Activated naive CD4-positive, alpha-beta T cell treated with anti-CD3 and anti-CD28 coated beads, Interleukin-2, amount 50 U/mL, for 24 hours (primary cell): ENCODE measurements around the gene STARD7.

Experiments used
- H3K27ac Mint-ChIP-seq: one replicate; pipeline ENCODE4 v1.8.0; 2021; ENCODE audit warnings: mild to moderate bottlenecking, mixed read lengths
- H3K27me3 Mint-ChIP-seq: one replicate; pipeline ENCODE4 v1.8.0; 2021; ENCODE audit warnings: mixed read lengths
- H3K36me3 Mint-ChIP-seq: one replicate; pipeline ENCODE4 v1.8.0; 2021; ENCODE audit warnings: mixed read lengths
- H3K4me1 Mint-ChIP-seq: one replicate; pipeline ENCODE4 v1.8.0; 2021; ENCODE audit warnings: mixed read lengths
- H3K4me3 Mint-ChIP-seq: one replicate; pipeline ENCODE4 v1.8.0; 2021; ENCODE audit warnings: mild to moderate bottlenecking, mixed read lengths
- H3K9me3 Mint-ChIP-seq: one replicate; pipeline ENCODE4 v1.8.0; 2021; ENCODE audit warnings: mixed read lengths

Gene STARD7

GRCh38 chr2:96209729-96210085 lies 1.1 kb upstream of the STARD7 start:
- Mint-ChIP-seq H3K4me1 (peaks cover 29% of the 10 kb centered on the region), H3K36me3 (peaks cover 4% of the 10 kb centered on the region), H3K9me3 (no peaks in the 10 kb centered on the region), H3K27ac (peak overlapping the region; percentile 55), H3K27me3 (no peaks in the 10 kb centered on the region), H3K4me3 (peak overlapping the region; percentile 91)

GRCh38 chr2:96209011-96209728 lies 543 bp upstream of the STARD7 start:
- peaks cover 34% of the 10 kb centered on the region for H3K4me1 Mint-ChIP-seq
- H3K9me3 Mint-ChIP-seq: no peaks in the 10 kb centered on the region
- H3K4me3 Mint-ChIP-seq: peak overlapping the region; percentile 91
- peaks cover 4% of the 10 kb centered on the region for H3K36me3 Mint-ChIP-seq
- no peaks in the 10 kb centered on the region for H3K27me3 Mint-ChIP-seq
- peak overlapping the region; percentile 83 for H3K27ac Mint-ChIP-seq

- Mint-ChIP-seq H3K9me3 (no peaks in the 10 kb centered on the region), H3K4me3 (peak overlapping the region; percentile 91), H3K36me3 (peaks cover 9% of the 10 kb centered on the region), H3K4me1 (peaks cover 48% of the 10 kb centered on the region), H3K27me3 (no peaks in the 10 kb centered on the region), H3K27ac (peak overlapping the region; percentile 88)
Observed at GRCh38 chr2:96207774-96208142, 869 bp downstream of the STARD7 start.

DNA sequence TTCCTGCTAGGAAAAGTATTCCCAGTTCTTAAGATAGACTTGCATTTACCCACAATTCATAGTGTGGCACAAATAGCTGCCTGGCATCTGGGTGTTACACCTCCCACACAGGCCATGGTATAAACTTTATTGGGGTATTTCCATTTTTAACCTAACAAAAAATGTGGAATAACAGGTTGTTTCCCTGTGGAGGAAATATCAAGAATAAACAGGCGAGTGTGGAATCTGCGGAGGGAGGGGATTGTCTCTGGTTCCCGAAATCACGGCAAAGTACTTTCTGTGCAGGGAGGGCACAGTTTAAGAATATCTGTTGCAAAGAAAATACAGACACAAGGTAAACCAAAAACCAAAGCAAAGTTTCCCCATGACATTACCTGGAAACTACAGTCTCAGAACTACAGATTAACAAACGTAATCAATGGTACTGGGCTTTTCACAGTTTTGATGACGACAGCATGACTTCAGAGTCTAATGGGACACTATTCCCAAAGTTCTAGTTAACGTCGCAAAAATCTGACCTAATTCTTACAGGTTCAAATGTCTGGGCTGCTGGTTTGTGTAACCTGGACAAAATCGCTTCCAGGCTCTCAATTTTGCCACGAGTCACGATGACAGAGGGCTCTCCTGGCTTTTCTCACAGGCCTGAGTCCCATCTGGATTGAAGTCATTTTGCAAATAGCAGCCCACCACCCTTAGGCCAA lies 1.4 kb downstream of the STARD7 start:
- H3K9me3 Mint-ChIP-seq: no peaks in the 10 kb centered on the region
- H3K36me3 Mint-ChIP-seq: peaks cover 9% of the 10 kb centered on the region
- no peaks in the 10 kb centered on the region for H3K27me3 Mint-ChIP-seq
- H3K4me1 Mint-ChIP-seq: peaks cover 51% of the 10 kb centered on the region
- peak overlapping the region; percentile 91 for H3K4me3 Mint-ChIP-seq
- peak overlapping the region; percentile 88 for H3K27ac Mint-ChIP-seq

DNA sequence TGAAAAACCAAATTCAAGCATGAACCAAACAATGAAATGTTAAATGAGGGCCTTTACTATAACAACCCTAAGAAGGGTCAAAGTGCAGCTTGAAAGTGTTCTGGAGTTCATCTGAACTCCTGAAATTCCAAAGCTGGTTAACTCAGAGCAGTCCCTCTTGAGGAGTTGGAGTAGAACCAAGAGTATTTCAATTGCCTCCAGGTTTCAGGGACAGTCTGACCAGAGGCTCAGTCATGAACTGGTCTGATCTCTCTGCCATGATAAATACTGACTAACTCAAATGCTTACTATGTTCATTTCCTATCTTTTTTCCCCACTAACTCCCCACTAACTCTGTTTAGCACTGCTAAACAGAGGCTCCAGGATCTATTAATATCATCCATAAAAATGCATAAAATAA lies 2.7 kb downstream of the STARD7 start:
- Mint-ChIP-seq H3K9me3 (no peaks in the 10 kb centered on the region), H3K27me3 (no peaks in the 10 kb centered on the region), H3K27ac (peak overlapping the region; percentile 81), H3K36me3 (peaks cover 9% of the 10 kb centered on the region), H3K4me1 (peaks cover 65% of the 10 kb centered on the region), H3K4me3 (peak overlapping the region; percentile 87)

GRCh38 chr2:96204836-96205624 lies 3.6 kb downstream of the STARD7 start:
- Mint-ChIP-seq H3K27ac (peak overlapping the region; percentile 79), H3K4me3 (peak overlapping the region; percentile 87), H3K27me3 (no peaks in the 10 kb centered on the region), H3K36me3 (peaks cover 9% of the 10 kb centered on the region), H3K9me3 (no peaks in the 10 kb centered on the region), H3K4me1 (peaks cover 72% of the 10 kb centered on the region)

DNA sequence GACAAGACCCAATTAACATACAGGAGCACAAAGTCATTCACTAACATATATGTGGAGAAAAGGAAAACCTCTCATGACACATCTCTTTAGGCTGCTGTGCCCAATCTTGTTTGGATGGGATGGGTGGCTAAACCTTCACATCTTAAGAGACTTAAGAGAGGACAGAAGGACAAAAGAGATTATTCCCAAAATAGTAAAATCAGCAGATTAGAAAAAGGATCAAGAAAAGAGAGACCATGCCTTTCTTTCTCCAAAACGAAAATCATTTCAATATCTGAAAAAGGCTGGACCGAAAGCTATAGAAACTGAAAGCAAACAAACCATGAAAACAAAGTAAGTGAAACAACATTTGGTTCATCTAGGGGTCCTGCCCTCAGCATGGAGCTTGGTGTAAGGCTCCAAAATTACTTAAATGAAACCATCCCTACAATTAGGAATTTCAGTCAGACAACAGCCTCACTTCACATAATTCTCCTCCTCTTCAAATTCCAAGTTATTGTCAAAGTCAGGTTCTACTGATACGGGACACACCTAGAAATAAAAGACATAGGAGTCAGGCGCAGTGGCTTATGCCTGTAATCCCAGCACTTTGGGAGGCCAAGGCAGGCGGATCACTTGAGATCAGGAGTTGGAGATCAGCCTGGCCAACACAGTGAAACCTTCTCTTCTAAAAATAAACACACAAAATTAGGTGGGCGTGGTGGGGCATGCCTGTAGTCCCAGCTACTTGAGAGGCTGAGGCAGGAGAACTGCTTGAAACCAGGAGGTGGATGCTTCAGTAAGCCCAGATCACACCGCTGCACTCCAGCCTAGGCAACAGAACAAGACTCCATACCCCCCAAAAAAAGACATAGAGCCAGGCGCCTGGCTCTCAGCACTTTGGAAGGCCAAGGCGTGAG lies 5.2 kb downstream of the STARD7 start:
- H3K27ac Mint-ChIP-seq: peak overlapping the region; percentile 17
- H3K36me3 Mint-ChIP-seq: peaks cover 9% of the 10 kb centered on the region
- peak overlapping the region; percentile 79 for H3K4me3 Mint-ChIP-seq
- no peaks in the 10 kb centered on the region for H3K9me3 Mint-ChIP-seq
- peaks cover 83% of the 10 kb centered on the region for H3K4me1 Mint-ChIP-seq
- H3K27me3 Mint-ChIP-seq: no peaks in the 10 kb centered on the region

GRCh38 chr2:96202152-96202854 lies 6.3 kb downstream of the STARD7 start:
- Mint-ChIP-seq H3K27me3 (no peaks in the 10 kb centered on the region), H3K9me3 (no peaks in the 10 kb centered on the region), H3K4me3 (peak overlapping the region; percentile 11), H3K36me3 (peaks cover 9% of the 10 kb centered on the region), H3K27ac (no peak overlapping the region), H3K4me1 (peaks cover 90% of the 10 kb centered on the region)

DNA sequence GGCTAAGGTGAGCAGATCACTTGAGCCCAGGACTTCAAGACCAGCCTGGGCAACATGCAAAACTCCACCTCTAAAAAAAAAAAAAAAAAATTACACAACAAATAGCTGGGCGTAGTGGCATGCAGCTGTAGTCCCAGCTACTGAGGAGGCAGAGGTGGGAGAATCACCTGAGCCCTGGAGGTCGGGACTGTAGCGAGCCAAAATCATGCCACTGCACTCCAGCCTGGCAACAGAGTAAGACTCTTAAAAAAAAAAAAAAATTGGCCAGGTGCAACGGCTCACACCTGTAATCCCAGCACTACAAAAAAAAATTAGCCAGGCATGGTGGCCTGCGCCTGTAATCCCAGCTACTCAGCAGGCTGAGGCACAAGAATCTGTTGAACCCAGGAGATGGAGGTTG lies 7.3 kb downstream of the STARD7 start:
- Mint-ChIP-seq H3K9me3 (no peaks in the 10 kb centered on the region), H3K4me1 (peaks cover 84% of the 10 kb centered on the region), H3K4me3 (no peak overlapping the region), H3K36me3 (peaks cover 9% of the 10 kb centered on the region), H3K27me3 (no peaks in the 10 kb centered on the region), H3K27ac (no peak overlapping the region)

DNA sequence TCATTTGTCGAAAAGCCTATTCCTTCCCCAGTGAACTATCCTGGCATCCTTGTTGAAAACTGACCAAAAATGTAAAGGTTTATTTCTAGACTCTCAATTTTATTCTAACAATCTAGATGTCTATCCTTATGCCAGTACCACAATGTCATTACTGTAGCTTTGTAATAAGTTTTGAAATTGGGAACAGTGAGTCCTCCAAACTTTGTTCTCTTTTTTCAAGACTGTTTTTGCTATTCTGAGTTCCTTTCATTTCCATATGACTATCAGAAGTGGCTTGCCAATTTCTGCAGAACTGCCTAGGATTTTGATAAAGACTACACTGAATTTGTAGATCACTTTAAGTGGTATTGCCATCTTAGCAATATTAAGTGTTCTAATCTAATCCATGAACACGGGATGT lies 9.7 kb downstream of the STARD7 start:
- Mint-ChIP-seq H3K36me3 (peaks cover 5% of the 10 kb centered on the region), H3K4me1 (peaks cover 73% of the 10 kb centered on the region), H3K27me3 (no peaks in the 10 kb centered on the region), H3K4me3 (no peak overlapping the region), H3K27ac (peak overlapping the region; percentile 56), H3K9me3 (no peaks in the 10 kb centered on the region)

DNA sequence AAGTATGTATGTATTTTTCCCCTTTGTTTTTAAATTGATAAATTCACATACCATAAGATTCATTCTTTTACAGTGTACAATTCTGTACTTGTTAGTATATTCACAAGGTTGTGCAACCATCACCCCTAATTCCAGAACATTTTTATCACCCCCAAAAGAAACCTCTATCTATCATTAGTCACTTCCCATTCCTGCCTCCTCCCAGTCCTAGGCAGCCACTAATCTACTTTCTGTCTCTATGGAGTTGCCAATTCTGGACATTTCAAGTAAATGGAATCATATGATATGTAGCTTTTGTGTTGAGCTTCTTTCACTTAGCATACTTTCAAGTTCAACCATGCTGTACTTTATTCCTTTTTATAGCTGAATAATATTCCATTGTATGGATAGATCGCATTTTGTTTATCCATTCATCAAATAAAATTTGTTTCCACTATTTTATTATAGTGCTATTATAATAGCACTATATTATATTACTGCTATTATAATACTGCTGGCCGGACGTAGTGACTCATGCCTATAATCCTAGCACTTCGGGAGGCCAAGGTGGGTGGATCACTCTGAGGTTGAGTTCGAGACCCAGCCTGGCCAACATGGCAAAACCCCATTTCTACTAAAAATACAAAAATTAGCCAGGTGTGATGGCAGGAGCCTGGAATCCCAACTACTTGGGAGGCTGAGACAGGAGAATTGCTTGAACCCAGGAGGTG lies 10.9 kb downstream of the STARD7 start:
- H3K27me3 Mint-ChIP-seq: no peaks in the 10 kb centered on the region
- no peak overlapping the region for H3K4me3 Mint-ChIP-seq
- H3K9me3 Mint-ChIP-seq: no peaks in the 10 kb centered on the region
- H3K4me1 Mint-ChIP-seq: peaks cover 72% of the 10 kb centered on the region
- H3K36me3 Mint-ChIP-seq: peaks cover 7% of the 10 kb centered on the region
- H3K27ac Mint-ChIP-seq: peak overlapping the region; percentile 30

DNA sequence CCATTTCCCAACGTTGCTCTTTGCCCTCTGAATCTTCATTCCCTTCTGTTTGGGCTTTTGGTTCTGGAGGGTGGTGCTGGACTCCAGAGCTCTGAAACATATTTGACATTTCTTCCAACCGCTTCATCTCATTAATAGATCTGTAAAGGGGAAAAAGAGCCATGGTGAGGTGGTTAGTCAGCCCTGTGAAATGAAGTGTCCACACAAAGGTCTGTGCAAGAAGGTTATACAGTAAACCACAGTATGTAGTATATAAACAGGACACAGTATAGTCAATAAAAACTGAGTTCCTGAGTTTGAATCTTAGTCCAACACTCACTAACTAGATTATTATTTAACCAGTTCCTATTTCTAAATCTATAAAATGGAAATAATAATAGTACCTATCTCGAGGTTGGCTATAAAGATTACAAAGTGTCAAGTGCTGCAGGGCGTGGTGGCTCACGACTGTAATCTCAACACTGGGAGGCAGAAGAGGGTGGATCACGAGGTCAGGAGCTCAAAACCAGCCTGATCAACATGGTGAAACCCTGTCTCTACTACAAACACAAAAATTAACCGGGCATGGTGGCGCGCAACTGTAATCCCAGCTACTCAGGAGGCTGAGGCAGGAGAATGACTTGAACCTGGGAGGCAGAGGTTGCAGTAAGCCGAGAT lies 13.1 kb downstream of the STARD7 start:
- Mint-ChIP-seq H3K27ac (no peak overlapping the region), H3K36me3 (peaks cover 7% of the 10 kb centered on the region), H3K4me1 (peaks cover 53% of the 10 kb centered on the region), H3K4me3 (no peak overlapping the region), H3K27me3 (no peaks in the 10 kb centered on the region), H3K9me3 (no peaks in the 10 kb centered on the region)

DNA sequence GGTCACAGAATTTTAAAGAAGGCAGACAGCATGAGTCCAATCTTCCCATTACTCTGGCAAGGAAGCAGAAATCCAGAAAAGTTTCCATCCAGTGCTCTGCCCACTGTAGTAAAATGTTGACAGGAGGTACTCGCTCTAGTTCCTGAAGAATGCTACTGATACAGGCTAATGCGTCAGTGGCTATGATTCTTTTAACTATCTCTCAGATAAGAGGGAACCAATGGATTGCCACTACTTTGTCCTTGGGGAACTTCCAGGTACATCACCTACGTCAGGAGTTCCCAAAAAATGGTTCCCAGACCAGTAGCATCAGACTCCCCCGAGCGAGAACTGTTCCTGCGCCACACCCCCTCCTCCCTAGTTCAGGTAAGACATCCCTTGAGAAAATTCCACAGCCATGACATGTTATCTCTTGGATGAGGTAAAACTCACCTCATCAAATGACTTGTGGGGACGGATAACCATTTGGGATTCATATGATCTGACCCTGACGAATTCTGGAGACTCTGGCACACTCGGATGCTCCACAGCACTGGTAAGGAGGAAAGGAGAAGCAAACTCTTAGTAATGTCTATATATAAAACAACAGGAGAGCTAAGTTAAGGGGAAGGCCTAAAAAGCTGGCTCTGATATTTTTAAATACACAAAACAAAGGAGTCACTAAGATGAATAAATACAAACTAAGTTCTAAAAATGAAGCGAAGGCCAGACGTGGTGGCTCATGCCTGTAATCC lies 16.5 kb downstream of the STARD7 start:
- Mint-ChIP-seq H3K9me3 (no peaks in the 10 kb centered on the region), H3K36me3 (peaks cover 8% of the 10 kb centered on the region), H3K27ac (peak overlapping the region; percentile 8), H3K4me3 (no peak overlapping the region), H3K27me3 (no peaks in the 10 kb centered on the region), H3K4me1 (peaks cover 24% of the 10 kb centered on the region)
